Brain microvascular endothelial cell (primary cell): ENCODE data around the gene USP5.
A peak's percentile ranks its signal among the peaks of the same experiment; 100 is the strongest.
"Not testable (repeated sequence)": the region's sequence is repeated elsewhere in the genome, so short reads cannot be mapped to it uniquely, and the experiment has no call there.

Experiments used
- DNase-seq: peaks from one replicate; pipeline ENCODE4 v3.0.0-alpha.2; 2020
- H3K27ac ChIP-seq: fragments of 250-450 bp; sonication (Bioruptor Pico); 2 replicates; pipeline ENCODE4 v1.5.1; 2020; ENCODE audit warnings: mild to moderate bottlenecking, moderate library complexity
- H3K27me3 ChIP-seq: fragments of 250-450 bp; sonication (Bioruptor Pico); replicated peaks from 2 replicates; pipeline ENCODE4 v1.5.1; 2020; ENCODE audit warnings: mild to moderate bottlenecking
- H3K36me3 ChIP-seq: fragments of 250-450 bp; sonication (Bioruptor Pico); replicated peaks from 2 replicates; pipeline ENCODE4 v1.5.1; 2020; ENCODE audit warnings: mild to moderate bottlenecking
- H3K4me3 ChIP-seq: 2 replicates; pipeline ENCODE4 v1.5.1; 2011; ENCODE audit warnings: low read depth, mild to moderate bottlenecking, control low read depth, low read length, moderate library complexity
- CTCF ChIP-seq: IDR thresholded peaks from 2 replicates; pipeline ENCODE4 v1.5.1; 2011; ENCODE audit warnings: low read depth, mild to moderate bottlenecking, moderate library complexity, low read length, control low read depth, inconsistent platforms; ENCODE audit errors: missing control alignments
- in situ Hi-C: cut with HindIII; loops from 2 replicates; pipeline ENCODE4 v1.10.0; 2017; ENCODE audit warnings: low sequenced_read_pairs, low pct_ligation_motif_present

USP5 gene

GRCh38 chr12:6899837-6900519, 48.0 kb downstream of the USP5 start:
- H3K27me3 ChIP-seq: no peaks in the 10 kb centered on the region
- H3K4me3 ChIP-seq: no peak overlapping the region
- H3K36me3 ChIP-seq: no peaks in the 10 kb centered on the region
- in situ Hi-C loops: no loop called here
- TF ChIP-seq CTCF: no peak
- no peak for DNase-seq
- no peak overlapping the region for H3K27ac ChIP-seq

- in situ Hi-C loops: no loop called here
- no peaks in the 10 kb centered on the region for H3K36me3 ChIP-seq
- H3K4me3 ChIP-seq: no peak overlapping the region
- H3K27ac ChIP-seq: no peak overlapping the region
- TF ChIP-seq CTCF: no peak
- no peak for DNase-seq
- no peaks in the 10 kb centered on the region for H3K27me3 ChIP-seq
Measured at GRCh38 chr12:6902448-6902847, 50.5 kb downstream of the USP5 start.

DNA sequence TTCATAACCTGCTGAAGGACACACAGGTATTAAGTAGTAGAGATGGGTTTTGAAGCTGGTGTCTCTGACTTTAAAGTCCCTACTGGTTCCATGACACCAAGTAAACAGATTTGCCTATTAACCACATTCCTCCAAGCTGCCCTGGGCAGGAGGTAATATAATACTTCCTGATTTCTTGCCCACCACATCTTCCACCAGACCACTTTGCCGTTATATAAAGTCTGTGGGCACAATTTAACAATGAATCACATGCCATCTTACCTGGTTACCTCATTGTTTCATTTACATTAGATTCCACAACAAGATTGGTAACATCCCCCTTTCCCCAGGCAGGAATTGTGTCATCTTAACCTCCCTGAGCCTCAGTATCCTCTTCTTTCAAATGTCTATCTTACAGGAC, 51.8 kb downstream of the USP5 start:
- Histone ChIP-seq H3K36me3 (no peaks in the 10 kb centered on the region), H3K27ac (no peak overlapping the region), H3K4me3 (no peak overlapping the region), H3K27me3 (no peaks in the 10 kb centered on the region)
- no peak for TF ChIP-seq CTCF
- in situ Hi-C loops: no loop called here
- no peak for DNase-seq

- peak within 1 kb of the TSS; percentile 84 for H3K4me3 ChIP-seq
- H3K36me3 ChIP-seq: no peaks in the 10 kb centered on the region
- H3K27me3 ChIP-seq: no peaks in the 10 kb centered on the region
- DNase-seq: peak; percentile 96
- in situ Hi-C loops: no loop called here
- TF ChIP-seq CTCF: no peak
- peak within 1 kb of the TSS; percentile 25 for H3K27ac ChIP-seq
Measured at GRCh38 chr12:6904280-6905276, 52.6 kb downstream of the USP5 start, which contains the start of gene LRRC23. TSS of gene LRRC23 (plus strand) at chr12:6904822. CDS start at chr12:6905634, 812 bp downstream.

GRCh38 chr12:6905414-6906040, 53.6 kb downstream of the USP5 start:
- in situ Hi-C loops: no loop called here
- Histone ChIP-seq H3K27ac (no peak overlapping the region), H3K27me3 (no peaks in the 10 kb centered on the region), H3K36me3 (no peaks in the 10 kb centered on the region), H3K4me3 (peak overlapping the region; percentile 84)
- TF ChIP-seq CTCF: no peak
- no peak for DNase-seq

GRCh38 chr12:6908141-6908540, 56.2 kb downstream of the USP5 start:
- H3K36me3 ChIP-seq, H3K27me3 ChIP-seq, H3K27ac ChIP-seq, DNase-seq, in situ Hi-C loops, H3K4me3 ChIP-seq: not testable (repeated sequence)
